SK-N-SH treated with all-trans-retinoic acid at 6 μM for 48 hours (cell line): Measurements from ENCODE around the gene TMEM119.
"Not testable (repeated sequence)": the region's sequence is repeated elsewhere in the genome, so short reads cannot be mapped to it uniquely, and the experiment has no call there.

ENCODE experiments used
- ATAC-seq: fragments of 200-7000 bp; cut with Tn5 transposase; 3 replicates; pipeline ENCODE4 v1.9.1; 2020; ENCODE audit warnings: mild to moderate bottlenecking, moderate library complexity
- ARNTL ChIP-seq: fragments of 450-650 bp; formaldehyde crosslinking; IDR thresholded peaks from 2 replicates; pipeline ENCODE4 v1.5.0; 2020; ENCODE audit warnings: low read depth, mild to moderate bottlenecking, moderate library complexity, borderline replicate concordance
- BACH2 ChIP-seq: fragments of 250-450 bp; sonication (Bioruptor Pico); IDR thresholded peaks from 2 replicates; pipeline ENCODE4 v1.9.0; 2021; ENCODE audit warnings: mild to moderate bottlenecking, borderline replicate concordance
- CSDC2 ChIP-seq: fragments of 250-450 bp; sonication (Bioruptor Pico); IDR thresholded peaks from 2 replicates; pipeline ENCODE4 v1.5.0; 2020; ENCODE audit warnings: mild to moderate bottlenecking, moderate library complexity
- ESRRG ChIP-seq: fragments of 250-450 bp; sonication (Bioruptor Pico); IDR thresholded peaks from 2 replicates; pipeline ENCODE4 v1.6.1; 2021; ENCODE audit warnings: mild to moderate bottlenecking
- ISL1 ChIP-seq: fragments of 250-450 bp; sonication (Bioruptor Pico); IDR thresholded peaks from 2 replicates; pipeline ENCODE4 v2.1.2; 2022; ENCODE audit warnings: mild to moderate bottlenecking, moderate library complexity
- OSR1 ChIP-seq: fragments of 250-450 bp; sonication (Bioruptor Pico); IDR thresholded peaks from 2 replicates; pipeline ENCODE4 v1.8.0; 2022; ENCODE audit warnings: moderate library complexity, mild to moderate bottlenecking, inconsistent platforms
- PATZ1 ChIP-seq: fragments of 250-450 bp; sonication (Bioruptor Pico); IDR thresholded peaks from 2 replicates; pipeline ENCODE4 v1.8.0; 2020; ENCODE audit warnings: mild to moderate bottlenecking, moderate library complexity, borderline replicate concordance
- PPARA ChIP-seq: fragments of 250-450 bp; sonication (Bioruptor Pico); IDR thresholded peaks from 2 replicates; pipeline ENCODE4 v1.5.0; 2020; ENCODE audit warnings: mild to moderate bottlenecking, borderline replicate concordance
- SNAI2 ChIP-seq: fragments of 250-450 bp; sonication (Bioruptor Pico); IDR thresholded peaks from 2 replicates; pipeline ENCODE4 v1.5.0; 2020; ENCODE audit warnings: mild to moderate bottlenecking, moderate library complexity
- TCF4 ChIP-seq: fragments of 250-450 bp; sonication (Bioruptor Pico); IDR thresholded peaks from 2 replicates; pipeline ENCODE4 v1.8.0; 2021; ENCODE audit warnings: mild to moderate bottlenecking, moderate library complexity, borderline replicate concordance
- TOX ChIP-seq: fragments of 250-450 bp; sonication (Bioruptor Pico); IDR thresholded peaks from 2 replicates; pipeline ENCODE4 v1.8.0; 2021; ENCODE audit warnings: mild to moderate bottlenecking, moderate library complexity, borderline replicate concordance
- ZC3H10 ChIP-seq: fragments of 250-450 bp; sonication (Bioruptor Pico); IDR thresholded peaks from 2 replicates; pipeline ENCODE4 v1.5.1; 2021; ENCODE audit warnings: mild to moderate bottlenecking, moderate library complexity
- ZFP3 ChIP-seq: fragments of 250-450 bp; sonication (Bioruptor Pico); IDR thresholded peaks from 2 replicates; pipeline ENCODE4 v1.5.0; 2020; ENCODE audit warnings: mild to moderate bottlenecking, moderate library complexity
- ZFP30 ChIP-seq: fragments of 450-650 bp; formaldehyde crosslinking; IDR thresholded peaks from 2 replicates; pipeline ENCODE4 v1.5.0; 2022; ENCODE audit warnings: mild to moderate bottlenecking, moderate library complexity
- ZNF565 ChIP-seq: fragments of 450-650 bp; formaldehyde crosslinking; conservative IDR thresholded peaks from 2 replicates; pipeline ENCODE4 v1.5.0; 2020; ENCODE audit warnings: low read depth, mild to moderate bottlenecking, moderate library complexity
- ZNF70 ChIP-seq: fragments of 450-650 bp; formaldehyde crosslinking; IDR thresholded peaks from 2 replicates; pipeline ENCODE4 v1.5.0; 2020; ENCODE audit warnings: mild to moderate bottlenecking, moderate library complexity
- ZNF8 ChIP-seq: fragments of 450-650 bp; formaldehyde crosslinking; IDR thresholded peaks from 2 replicates; pipeline ENCODE4 v1.5.0; 2020; ENCODE audit warnings: mild to moderate bottlenecking, moderate library complexity
- TF ChIP-seq, protein P1 (sequence below): fragments of 250-450 bp; sonication (Bioruptor Pico); IDR thresholded peaks from 2 replicates; pipeline ENCODE4 v1.5.1; 2021; ENCODE audit warnings: mild to moderate bottlenecking, moderate library complexity
- TF ChIP-seq, protein P2 (sequence below): fragments of 250-450 bp; sonication (Bioruptor Pico); IDR thresholded peaks from 2 replicates; pipeline ENCODE4 v1.5.0; 2020; ENCODE audit warnings: mild to moderate bottlenecking, moderate library complexity
- TF ChIP-seq, protein P3 (sequence below): fragments of 250-450 bp; sonication (Bioruptor Pico); IDR thresholded peaks from 2 replicates; pipeline ENCODE4 v1.8.0; 2021; ENCODE audit warnings: low read depth, mild to moderate bottlenecking, moderate library complexity, borderline replicate concordance

Gene TMEM119

GRCh38 chr12:108633534-108634248, 35.8 kb upstream of the TMEM119 start, which contains the start of gene SELPLG:
Gene SELPLG, minus strand, starts transcription at chr12:108633894. Its CDS starts 9,587 bp downstream, at chr12:108624307.
- TF ChIP-seq PPARA (CRISPR knock-in tag) (no peak), ZNF8 (CRISPR knock-in tag) (no peak), CSDC2 (CRISPR knock-in tag) (no peak), OSR1 (no peak), ZC3H10 (no peak), BACH2 (CRISPR knock-in tag) (no peak), ZFP3 (CRISPR knock-in tag) (no peak), ISL1 (CRISPR knock-in tag) (no peak), SNAI2 (CRISPR knock-in tag) (no peak), ZNF565 (CRISPR knock-in tag) (no peak), TCF4 (CRISPR knock-in tag) (no peak), PATZ1 (CRISPR knock-in tag) (no peak), ZFP30 (CRISPR knock-in tag) (no peak), ESRRG (CRISPR knock-in tag) (no peak)
- TF ChIP-seq, protein P1, sequence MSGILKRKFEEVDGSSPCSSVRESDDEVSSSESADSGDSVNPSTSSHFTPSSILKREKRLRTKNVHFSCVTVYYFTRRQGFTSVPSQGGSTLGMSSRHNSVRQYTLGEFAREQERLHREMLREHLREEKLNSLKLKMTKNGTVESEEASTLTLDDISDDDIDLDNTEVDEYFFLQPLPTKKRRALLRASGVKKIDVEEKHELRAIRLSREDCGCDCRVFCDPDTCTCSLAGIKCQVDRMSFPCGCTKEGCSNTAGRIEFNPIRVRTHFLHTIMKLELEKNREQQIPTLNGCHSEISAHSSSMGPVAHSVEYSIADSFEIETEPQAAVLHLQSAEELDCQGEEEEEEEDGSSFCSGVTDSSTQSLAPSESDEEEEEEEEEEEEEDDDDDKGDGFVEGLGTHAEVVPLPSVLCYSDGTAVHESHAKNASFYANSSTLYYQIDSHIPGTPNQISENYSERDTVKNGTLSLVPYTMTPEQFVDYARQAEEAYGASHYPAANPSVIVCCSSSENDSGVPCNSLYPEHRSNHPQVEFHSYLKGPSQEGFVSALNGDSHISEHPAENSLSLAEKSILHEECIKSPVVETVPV (CRISPR knock-in tag), result no peak
- TF ChIP-seq, protein P2, sequence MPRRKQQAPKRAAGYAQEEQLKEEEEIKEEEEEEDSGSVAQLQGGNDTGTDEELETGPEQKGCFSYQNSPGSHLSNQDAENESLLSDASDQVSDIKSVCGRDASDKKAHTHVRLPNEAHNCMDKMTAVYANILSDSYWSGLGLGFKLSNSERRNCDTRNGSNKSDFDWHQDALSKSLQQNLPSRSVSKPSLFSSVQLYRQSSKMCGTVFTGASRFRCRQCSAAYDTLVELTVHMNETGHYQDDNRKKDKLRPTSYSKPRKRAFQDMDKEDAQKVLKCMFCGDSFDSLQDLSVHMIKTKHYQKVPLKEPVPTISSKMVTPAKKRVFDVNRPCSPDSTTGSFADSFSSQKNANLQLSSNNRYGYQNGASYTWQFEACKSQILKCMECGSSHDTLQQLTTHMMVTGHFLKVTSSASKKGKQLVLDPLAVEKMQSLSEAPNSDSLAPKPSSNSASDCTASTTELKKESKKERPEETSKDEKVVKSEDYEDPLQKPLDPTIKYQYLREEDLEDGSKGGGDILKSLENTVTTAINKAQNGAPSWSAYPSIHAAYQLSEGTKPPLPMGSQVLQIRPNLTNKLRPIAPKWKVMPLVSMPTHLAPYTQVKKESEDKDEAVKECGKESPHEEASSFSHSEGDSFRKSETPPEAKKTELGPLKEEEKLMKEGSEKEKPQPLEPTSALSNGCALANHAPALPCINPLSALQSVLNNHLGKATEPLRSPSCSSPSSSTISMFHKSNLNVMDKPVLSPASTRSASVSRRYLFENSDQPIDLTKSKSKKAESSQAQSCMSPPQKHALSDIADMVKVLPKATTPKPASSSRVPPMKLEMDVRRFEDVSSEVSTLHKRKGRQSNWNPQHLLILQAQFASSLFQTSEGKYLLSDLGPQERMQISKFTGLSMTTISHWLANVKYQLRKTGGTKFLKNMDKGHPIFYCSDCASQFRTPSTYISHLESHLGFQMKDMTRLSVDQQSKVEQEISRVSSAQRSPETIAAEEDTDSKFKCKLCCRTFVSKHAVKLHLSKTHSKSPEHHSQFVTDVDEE (CRISPR knock-in tag), result no peak
- ATAC-seq, result no peak

DNA sequence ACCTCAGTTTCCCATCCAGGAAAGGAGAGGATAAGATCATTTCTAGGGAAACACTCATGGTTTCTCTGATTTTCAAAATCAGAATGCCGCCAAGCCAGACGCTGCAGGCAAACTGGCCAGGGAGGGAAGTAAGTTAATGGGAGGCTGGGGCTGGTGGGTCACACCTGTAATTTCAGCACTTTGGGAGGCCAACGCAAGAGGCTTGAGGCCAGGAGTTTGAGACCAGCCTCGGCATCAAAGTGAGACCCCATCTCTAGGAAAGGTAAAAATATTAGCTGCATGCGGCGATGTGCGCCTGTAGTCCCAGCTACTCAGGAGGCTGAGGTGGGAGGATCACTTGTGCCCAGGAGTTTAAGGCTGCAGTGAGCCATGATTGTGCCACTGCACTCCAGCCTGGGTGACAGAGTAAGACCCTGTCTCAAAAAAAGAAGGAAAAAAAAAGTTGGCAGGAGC, 35.2 kb upstream of the TMEM119 start:
- TF ChIP-seq OSR1 (no peak), ZNF565 (CRISPR knock-in tag) (no peak), PATZ1 (CRISPR knock-in tag) (no peak), ZC3H10 (no peak), ZFP3 (CRISPR knock-in tag) (no peak), TOX (no peak), ARNTL (CRISPR knock-in tag) (no peak), ISL1 (CRISPR knock-in tag) (no peak), ZNF70 (CRISPR knock-in tag) (no peak), ESRRG (CRISPR knock-in tag) (no peak), BACH2 (CRISPR knock-in tag) (no peak), CSDC2 (CRISPR knock-in tag) (no peak), PPARA (CRISPR knock-in tag) (no peak), ZNF8 (CRISPR knock-in tag) (no peak)
- TF ChIP-seq, protein P3, sequence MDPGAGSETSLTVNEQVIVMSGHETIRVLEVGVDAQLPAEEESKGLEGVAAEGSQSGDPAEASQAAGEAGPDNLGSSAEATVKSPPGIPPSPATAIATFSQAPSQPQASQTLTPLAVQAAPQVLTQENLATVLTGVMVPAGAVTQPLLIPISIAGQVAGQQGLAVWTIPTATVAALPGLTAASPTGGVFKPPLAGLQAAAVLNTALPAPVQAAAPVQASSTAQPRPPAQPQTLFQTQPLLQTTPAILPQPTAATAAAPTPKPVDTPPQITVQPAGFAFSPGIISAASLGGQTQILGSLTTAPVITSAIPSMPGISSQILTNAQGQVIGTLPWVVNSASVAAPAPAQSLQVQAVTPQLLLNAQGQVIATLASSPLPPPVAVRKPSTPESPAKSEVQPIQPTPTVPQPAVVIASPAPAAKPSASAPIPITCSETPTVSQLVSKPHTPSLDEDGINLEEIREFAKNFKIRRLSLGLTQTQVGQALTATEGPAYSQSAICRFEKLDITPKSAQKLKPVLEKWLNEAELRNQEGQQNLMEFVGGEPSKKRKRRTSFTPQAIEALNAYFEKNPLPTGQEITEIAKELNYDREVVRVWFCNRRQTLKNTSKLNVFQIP (CRISPR knock-in tag), result no peak
- TF ChIP-seq, protein P1 (CRISPR knock-in tag), result no peak
- TF ChIP-seq, protein P2 (CRISPR knock-in tag), result no peak
- no peak for ATAC-seq

GRCh38 chr12:108631261-108631660, 33.4 kb upstream of the TMEM119 start:
- ATAC-seq, result not testable (repeated sequence)
